Measurements from ENCODE around the gene CLIP1.
"Not testable (repeated sequence)": the region's sequence is repeated elsewhere in the genome, so short reads cannot be mapped to it uniquely, and the experiment has no call there.

Gene CLIP1

DNA sequence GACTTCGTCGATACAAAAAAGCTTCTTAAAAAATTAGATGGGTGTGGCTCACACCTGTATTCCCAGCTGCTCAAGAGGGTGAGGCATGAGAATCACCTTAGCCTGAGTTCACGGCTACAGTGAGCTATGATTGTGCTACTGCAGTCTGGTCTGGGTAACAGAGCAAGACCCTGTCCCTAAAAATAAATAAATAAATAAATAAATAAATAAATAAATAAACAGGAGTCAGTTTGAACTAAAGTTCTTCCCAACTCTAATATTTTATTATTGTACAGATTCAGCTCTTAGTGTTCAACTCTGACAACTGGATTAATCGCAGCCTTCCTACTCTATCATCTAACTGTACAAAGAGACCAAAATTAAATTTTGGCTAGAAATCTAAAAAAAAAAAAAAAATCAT is 12.7 kb upstream of the CLIP1 start:
- DNase-seq (ENCODE audit: low spot score) = no peak

DNA sequence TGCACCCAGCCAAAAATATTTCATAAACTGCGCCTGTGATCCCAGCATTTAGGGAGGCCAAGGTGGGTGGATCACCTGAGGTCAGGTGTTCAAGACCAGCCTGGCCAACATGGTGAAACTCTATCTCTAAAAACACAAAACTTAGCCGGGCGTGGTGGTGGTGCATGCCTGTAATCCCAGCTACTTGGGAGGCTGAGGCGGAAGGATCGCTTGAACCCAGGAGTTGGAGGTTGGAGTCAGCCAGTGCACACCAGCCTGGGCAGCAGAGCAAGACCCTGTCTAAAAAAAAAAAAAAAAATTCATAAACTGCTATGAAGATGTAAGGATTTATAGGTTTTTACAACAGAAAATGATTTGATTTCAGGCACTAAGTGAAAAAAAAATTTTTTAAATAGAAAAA is 6.6 kb upstream of the CLIP1 start:
- not testable (repeated sequence) for DNase-seq (ENCODE audit: low spot score)

DNA sequence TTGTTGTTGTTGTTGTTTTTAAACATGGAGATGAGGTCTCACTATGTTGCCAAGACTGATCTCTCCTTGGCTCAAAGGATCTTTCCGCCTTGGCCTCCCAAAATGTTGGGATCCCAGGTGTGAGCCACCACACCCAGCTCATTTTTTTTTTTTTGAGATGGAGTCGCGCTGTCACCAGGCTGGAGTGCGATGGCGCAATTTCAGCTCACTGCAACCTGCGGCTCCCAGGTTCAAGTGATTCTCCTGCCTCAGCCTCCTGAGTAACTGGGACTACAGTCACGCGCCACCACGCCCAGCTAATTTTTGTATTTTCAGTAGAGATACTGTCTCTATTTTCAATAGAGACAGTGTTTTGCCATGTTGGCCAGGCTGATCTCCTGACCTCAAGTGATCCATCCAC is 4.9 kb upstream of the CLIP1 start:
- no peak for DNase-seq (ENCODE audit: low spot score)

DNA sequence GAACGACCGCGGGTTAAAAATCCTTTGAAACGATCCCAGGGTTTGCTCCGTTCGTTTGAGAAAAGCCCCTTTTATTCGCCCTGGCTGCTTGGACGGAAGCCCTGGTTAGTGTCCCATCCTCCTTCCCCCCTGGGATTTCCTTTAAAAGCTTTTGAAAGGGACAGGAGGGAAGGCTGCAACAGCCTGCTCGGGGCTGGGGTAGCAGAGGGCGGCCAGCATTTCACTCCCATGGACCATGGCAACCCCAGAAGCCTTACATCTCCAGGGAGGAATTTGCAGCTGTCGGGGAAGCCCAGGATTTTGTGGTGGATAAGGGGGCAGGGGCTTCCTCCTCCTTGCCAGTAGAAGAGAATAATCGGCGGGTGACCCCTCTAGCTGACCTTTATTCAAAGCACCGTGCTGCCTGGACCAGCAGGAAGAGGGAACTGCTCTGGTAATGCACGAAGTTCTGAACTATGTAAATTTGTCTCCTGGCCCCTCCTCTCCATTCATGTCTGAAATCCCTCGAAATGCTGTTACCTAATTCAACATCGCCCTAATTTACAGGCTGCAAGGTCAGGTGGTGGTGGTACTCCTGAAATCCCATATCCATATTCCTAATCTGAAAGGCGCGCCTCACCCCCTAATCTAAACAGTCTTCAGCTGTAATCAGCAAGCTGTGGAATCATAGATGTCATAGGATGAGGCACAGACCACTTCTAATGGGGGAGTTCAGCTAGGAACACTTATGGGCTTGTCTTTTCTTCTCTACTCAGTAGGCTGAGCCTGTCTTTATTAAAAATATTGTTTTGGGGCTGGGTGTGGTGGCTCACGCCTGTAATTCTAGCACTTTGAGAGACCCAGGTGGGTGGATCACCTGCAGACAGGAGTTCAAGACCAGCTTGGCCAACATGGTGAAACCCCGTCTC is 1.0 kb upstream of the CLIP1 start:
- DNase-seq (ENCODE audit: low spot score) = no peak

DNA sequence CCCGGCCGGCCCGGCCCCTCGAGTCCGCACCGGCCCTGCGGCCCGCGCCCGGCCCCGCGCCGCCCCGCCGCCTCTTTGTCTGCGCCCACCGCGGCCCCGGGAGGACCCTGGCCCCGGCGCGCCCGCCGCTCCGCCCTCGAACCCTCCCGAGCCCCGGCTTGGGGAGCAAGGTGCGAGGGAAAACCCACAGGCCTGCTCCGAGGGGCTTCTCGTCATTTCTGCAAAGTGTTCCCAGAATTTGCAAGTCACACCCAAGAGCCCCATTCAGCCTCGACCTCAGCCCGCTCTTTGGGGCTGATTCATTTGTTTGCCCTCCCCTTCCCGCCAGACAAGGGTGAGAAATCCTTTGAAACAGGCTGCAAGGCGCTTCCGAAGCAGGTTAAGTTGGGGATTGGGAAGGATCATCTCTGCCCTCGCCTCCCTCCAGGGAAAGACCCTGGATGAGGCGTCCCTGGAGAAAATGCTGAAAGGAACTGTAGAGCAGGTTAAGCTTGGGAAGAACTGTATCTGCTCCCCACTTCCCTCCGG is 325 bp upstream of the CLIP1 start:
- peak; percentile 57 for DNase-seq (ENCODE audit: low spot score)

DNA sequence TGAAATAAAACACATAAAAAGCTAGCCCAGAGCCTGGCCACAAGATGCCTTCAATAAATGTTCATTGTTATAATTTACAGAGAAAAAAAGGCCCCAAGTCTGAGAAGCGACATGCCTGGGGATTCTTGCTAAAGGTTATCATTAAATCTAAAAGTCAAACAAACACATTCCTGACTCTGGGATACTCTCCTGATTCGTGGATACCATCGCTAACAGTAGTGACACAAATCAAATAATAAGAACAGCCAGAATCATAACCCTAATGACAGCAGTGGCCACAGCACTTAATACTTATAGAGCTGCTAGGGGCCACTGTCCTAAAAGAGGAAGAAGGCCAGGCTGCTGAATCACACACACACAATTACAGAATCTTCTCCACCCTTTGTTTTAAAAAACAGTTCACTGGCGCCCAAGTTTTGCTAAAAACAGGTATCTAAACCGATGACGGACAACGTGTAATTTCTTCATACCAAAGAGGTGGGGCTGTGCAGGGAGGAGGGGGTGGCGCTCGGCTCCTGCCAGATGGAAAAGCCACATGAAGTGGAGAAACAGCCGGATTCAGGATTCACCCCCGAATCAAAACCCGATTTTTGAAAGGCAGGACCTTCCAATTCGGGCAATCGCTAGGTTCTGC is 1.2 kb downstream of the CLIP1 start:
- DNase-seq (ENCODE audit: low spot score) = no peak

DNA sequence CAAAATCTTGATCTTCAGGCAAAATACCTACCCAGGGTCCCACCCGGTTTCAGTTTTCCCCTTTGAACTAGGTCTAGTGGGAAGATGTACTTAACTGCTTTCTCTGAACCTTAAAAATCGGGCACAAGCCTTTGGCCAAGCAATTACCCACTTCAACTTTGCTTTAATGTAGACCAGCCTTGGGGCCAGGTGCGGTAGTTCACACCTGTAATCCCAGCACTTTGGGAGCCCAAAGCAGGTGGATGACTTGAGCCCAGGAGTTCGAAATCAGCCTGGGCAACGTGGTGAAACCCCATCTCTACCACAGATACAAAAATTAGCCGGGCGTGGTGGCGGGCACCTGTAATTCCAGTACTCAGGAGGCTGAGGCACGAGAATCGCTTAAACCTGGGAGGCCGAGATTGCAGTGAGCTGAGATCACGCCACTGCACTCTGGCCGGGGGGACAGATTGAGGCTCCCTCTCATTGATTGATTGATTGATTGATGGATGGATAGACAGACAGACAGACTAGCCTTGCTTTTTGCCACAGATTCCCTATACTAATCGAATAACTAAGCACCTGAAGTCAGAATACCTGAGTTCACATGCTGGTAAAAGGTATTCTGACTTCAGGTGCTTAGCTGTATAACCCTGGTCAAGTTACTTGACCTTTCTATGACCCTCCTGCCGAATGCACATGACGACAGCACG is 1.9 kb downstream of the CLIP1 start:
- no peak for DNase-seq (ENCODE audit: low spot score)

DNA sequence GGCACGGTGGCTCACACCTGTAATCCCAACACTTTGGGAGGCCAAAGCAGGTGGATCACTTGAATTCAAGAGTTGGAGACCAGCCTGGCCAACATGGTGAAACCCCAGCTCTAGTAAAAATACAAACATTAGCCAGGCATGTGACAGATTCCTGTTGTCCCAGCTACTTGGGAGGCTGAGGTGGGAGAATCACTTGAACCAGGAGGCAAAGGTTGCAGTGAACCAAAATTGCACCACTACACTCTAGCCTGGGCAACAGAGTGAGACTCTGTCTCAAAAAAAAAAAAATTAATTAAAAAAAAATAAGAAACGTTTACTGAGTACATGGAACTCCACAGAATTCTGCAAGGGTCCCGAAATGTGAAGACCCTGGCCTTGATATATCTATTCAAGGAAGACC is 3.4 kb downstream of the CLIP1 start:
- not testable (repeated sequence) for DNase-seq (ENCODE audit: low spot score)

DNA sequence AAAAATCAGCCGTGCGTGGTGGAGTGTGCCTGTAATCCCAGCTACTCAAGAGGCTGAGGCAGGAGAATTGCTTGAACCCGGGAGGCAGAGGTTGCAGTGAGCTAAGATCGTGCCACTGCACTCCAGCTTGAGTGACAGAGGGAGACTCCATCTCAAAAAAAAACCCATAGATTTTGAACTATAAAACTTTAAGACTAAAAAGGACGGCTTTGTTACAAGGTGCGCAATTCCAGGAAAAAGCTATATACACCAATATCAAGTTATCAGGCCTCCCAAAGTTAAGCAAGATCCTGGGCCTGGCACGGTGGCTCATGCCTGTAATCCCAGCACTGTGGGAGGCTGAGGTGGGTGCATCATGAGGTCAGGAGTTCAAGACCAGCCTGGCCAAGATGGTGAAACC is 6.8 kb downstream of the CLIP1 start:
- not testable (repeated sequence) for DNase-seq (ENCODE audit: low spot score)

DNA sequence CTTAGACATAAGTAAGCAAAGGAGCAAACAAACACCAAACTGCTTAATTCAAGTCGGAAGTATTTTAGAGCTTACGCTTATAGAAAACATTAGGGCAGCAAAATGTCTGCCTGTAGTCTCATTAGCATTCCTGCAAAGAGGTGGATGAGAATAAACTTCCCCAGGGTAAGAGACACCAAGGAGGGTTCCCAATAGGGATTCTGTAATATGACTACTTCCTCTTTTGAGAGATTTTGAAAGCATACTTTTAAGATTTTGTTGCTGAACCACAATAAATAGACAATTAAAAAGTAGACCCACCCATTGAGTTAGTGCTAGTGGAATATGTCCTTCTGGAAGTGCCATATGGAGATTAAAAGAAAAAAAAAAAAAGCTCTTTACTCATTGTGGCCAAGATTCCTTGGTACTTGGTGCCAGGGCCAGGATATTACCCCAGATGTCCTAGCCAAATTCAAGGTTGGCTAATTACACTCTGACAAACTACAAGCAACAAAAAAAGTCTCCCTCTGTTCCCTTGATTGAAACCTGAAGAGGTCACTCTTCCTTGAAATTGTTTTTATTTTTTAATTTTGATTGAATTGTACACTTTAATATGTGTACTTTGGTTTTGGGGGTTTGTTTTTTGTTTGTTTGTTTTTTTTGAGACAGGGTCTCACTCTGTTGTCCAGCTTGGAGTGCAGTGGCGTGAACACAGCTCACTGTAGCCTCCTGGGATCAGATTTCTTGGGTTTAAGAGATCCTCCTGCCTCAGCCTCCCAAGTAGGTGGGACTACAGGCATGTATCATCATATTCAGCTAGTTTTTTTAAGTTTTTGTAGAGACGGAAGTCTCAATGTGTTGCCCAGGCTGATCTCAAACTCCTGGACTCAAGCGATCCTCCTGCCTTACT is 8.7 kb downstream of the CLIP1 start:
- DNase-seq (ENCODE audit: low spot score) = no peak

DNA sequence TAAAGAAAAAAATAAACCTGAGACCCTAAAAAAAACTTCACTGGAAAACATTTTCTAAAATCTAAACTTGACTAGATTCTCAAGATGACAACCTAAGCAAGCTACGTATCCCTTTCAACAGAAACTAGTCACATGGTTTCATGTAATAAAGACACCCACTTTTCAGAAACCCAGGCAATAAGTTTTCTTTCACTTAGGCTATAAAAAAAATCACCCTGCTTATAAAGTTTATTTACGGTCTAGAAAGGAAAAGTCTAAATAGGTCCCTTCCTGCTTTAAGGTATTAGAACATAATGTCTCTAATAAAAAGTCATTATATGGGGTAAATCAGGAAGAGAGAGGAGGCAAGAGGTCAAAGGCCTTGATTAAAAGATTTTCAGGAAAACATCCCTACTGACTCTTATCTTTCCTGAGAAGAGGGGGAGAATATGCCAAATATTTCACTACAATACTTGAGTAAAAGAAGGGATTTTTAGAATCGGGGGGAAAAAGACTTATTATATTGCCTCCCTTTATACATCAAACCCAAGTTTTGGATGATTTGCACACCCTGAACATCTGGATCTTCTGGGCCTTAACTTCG is 9.5 kb downstream of the CLIP1 start:
- DNase-seq (ENCODE audit: low spot score) = peak; percentile 64

DNA sequence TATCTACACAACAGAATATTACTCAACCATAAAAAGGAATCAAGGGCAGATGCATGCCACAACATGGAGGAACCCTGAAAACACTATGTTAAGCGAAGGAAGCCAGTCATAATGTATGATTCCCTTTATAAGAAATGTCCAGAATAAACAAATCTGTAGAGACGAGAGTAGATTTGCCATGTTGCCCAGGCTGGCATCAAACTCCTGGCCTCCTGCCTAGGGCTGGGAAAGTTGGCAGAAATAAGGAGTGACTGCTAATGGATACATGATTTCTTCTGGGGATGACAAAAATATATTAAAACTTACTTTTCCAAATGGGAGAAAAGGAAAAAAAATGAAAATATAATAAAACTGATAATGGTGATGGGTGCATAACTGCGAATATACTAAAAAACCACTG is 10.9 kb downstream of the CLIP1 start:
- DNase-seq (ENCODE audit: low spot score) = no peak

DNA sequence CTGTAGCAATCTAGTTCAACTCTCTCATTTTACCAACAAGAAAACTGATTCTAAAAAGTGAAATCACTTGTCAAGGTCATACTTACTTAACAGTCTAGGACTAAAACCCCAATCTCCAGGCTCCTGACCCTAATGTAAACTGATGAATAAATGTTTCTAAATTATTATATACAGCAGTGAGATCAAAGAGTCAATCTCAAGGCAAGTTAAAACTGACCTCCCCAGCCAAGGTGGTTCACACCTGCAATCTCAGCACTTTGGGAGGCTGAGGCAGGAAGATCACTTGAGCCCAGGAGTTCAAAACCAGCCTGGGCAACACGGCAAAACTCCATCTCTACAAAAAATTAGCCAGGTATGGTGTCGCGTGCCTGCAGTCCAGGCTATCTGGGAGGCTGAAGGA is 15.3 kb downstream of the CLIP1 start:
- DNase-seq (ENCODE audit: low spot score) = no peak

DNA sequence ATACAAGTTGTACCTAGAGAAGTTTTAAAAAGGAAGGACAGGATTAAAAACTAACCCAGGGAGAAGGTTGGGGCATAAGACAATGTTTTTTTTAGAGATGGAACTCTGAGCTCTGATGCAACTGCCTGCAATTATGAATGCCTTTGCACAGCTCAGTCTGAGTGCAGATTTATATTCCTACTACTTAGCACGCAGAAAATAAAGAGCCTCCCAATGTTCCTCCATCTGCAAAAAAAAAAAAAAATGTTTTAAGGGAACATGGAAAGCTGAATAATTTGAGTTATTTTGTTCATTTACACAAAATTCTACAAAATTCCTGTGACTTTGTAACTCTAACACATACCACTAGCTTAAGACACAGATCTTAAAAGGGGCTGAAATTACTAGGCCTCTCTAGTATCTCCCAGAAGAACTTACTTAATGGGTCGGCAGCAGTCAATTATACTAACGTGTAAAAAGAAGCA is 15.7 kb downstream of the CLIP1 start:
- no peak for DNase-seq (ENCODE audit: low spot score)

DNA sequence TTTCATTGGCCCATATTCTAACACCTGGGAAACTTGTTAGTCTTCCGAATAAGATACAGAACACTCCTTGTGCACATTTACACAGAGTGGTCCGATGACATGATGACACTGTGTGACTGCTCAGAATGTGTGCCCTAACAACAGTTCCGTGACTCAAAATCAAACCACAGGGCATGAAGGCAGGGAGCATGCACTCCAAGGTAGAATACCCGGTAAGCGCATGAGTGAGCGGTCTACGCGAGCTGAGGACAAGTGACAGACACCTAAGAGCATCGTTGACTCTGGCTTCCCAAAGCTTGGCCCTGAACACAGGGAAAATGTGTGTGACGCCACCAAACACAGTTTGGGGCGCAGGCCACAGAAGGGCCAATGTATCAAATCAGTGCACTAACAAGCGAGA is 18.6 kb downstream of the CLIP1 start:
- no peak for DNase-seq (ENCODE audit: low spot score)

DNA sequence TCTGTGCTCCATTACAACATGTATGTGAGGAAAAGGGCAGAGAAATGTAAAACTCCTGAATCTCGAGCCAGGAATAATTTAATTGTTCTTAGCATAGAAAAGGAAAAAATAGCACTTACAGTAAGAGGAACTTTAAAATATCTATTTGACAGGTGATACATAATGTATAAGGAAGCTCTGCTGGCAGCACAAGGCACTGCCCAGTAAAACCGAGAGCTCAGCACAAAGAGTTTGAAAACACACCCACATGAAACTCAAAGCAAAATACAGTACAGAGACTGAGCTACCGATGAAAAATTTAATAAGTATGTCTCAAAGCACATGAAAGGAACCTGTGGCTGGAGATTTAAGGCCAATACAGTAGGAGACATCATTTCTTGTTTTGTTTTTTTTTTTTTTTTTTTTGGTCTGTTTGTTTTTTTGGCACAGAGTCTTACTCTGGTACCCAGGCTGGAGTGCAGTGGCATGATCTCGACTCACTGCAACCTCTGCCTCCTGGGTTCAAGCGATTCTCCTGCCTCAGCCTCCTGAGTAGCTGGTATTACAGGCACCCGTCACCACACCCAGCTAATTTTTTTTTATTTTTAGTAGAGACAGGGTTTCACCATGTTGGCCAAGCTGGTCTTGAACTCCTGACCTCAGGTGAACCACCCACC is 19.2 kb downstream of the CLIP1 start:
- DNase-seq (ENCODE audit: low spot score) = peak; percentile 57

DNA sequence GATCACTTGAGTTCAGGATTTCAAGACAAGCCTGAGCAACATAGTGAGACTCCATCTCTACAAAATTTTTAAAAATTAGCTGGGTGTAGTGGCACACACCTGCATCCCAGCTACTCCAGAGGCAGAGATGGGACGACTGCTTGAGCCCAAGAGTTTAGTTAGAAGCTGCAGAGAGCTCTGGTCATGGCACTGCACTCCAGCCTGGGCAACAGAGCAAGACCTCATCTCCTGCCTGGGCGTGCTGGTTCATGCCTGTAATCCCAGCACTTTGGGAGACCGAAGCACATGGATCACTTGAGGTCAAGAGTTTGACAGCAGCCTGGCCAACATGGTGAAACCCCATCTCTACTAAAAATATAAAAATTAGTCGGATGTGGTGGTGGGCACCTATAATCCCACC is 20.2 kb downstream of the CLIP1 start:
- DNase-seq (ENCODE audit: low spot score) = no peak

DNA sequence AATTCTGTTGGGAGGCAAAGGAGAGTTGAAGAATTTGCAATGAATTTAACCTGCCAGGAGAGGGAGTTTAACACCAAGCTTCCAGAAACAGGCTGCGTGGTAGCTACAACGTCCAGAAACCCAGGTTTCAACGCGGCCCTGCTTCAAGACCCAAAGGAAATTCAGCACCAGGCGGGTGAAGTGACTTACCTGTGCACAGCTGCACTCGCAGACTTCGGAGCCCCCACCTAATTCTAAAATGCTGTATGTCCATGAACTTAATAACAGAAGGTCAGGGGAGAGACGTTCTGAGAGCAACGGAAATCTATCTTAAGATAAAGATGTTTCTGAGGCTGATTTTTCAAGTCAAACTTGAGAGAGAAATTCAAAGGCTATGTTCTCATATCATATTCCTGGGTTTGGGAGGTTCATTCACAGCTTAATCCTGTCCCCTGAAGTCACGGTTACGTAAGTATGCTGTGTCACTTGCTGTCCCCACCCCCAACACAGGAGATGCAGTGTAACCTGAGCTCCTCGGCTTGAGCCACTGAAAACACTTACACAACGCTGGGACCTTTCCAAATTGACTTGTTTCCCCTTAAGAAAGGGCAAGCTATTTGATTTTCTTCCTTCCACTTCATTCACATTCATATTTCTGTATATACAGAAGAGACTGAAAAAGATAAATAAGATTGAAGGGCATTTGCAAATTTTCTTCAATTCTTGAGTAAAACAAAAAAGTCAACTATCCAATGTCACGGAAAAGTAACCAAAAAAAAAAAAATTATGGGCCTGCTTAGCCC is 22.7 kb downstream of the CLIP1 start:
- peak; percentile 66 for DNase-seq (ENCODE audit: low spot score)

DNA sequence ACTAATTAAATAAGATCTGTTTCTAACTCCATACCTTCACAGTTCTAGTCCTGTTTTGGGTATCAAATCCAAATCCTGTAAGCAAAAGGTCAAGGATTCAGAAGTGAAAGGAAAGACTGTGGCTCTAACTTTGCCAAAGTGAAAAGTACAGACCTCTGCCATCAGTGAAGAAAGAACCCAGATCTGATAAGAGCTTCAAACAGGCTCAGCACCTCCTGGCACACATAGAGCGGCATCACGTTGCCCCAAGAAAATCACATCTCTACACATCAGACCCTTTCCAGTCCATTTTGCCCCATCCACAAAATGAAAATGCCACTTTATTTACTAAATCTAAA is 23.2 kb downstream of the CLIP1 start:
- DNase-seq (ENCODE audit: low spot score) = no peak

DNA sequence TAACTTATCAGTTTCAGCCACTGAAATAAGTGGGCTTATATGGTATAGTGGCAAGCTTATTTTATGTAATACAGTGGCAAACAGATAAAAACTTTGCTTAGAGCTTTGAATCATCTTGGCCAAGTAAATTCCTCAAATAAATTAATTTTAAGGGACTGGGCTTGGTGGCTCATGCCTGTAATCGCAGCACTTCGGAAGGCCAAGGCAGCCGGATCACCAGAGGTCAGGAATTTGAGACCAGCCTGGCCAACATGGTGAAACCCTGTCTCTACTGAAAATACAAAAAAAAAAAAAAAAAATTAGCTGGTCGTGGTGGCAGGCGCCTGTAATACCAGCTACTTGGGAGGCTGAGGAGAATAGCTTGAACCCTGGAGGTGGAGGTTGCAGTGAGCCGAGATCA is 24.5 kb downstream of the CLIP1 start:
- DNase-seq (ENCODE audit: low spot score) = not testable (repeated sequence)

Data from activated CD4-positive, alpha-beta T cell treated with anti-CD3 and anti-CD28 coated beads, Interleukin-2, Interleukin-4, amounts not matched to agents 100 ng/mL and 50 ng/mL, durations not matched to agents 16 hours and 8 hours (primary cell).